Effector memory CD4-positive, alpha-beta T cell (primary cell): ENCODE results near the gene ATP5ME.
A peak's percentile ranks its signal among the peaks of the same experiment; 100 is the strongest.

Source experiments
- DNase-seq, 3 donors: peaks; one replicate each; pipeline ENCODE4 v3.0.0-alpha.2; 2020
- H3K27ac ChIP-seq: 2 replicates; pipeline ENCODE4 v1.7.0; 2013; ENCODE audit warnings: mild to moderate bottlenecking, low read length, moderate library complexity; ENCODE audit not compliant: insufficient read depth, poor library complexity, severe bottlenecking
- H3K27me3 ChIP-seq: replicated peaks from 2 replicates; pipeline ENCODE4 v1.7.0; 2013; ENCODE audit warnings: mild to moderate bottlenecking, low read length; ENCODE audit not compliant: insufficient read depth, control insufficient read depth, poor library complexity, severe bottlenecking
- H3K36me3 ChIP-seq: 2 replicates; pipeline ENCODE4 v1.7.0; 2013; ENCODE audit warnings: mild to moderate bottlenecking, low read length, moderate library complexity; ENCODE audit not compliant: control insufficient read depth, insufficient read depth
- H3K4me1 ChIP-seq: 2 replicates; pipeline ENCODE4 v1.7.0; 2013; ENCODE audit warnings: low read length, mild to moderate bottlenecking; ENCODE audit not compliant: control insufficient read depth, insufficient read depth, poor library complexity, severe bottlenecking
- H3K4me3 ChIP-seq: 2 replicates; pipeline ENCODE4 v1.7.0; 2013; ENCODE audit warnings: low read length, low read depth, mild to moderate bottlenecking; ENCODE audit not compliant: insufficient read depth, poor library complexity, severe bottlenecking
- H3K9me3 ChIP-seq: 2 replicates; pipeline ENCODE4 v1.7.0; 2013; ENCODE audit warnings: mild to moderate bottlenecking, low read length, moderate library complexity; ENCODE audit not compliant: control insufficient read depth
- total RNA-seq, 3 donors: gene quantifications; one replicate each; lab custom pipeline; 2026; lab: John Stamatoyannopoulos, UW

The ATP5ME gene
- total RNA-seq = 19.5 to 29.7 (median 24.4) reads per million in 3 donors

GRCh38 chr4:674172-675035 lies at the start of gene ATP5ME, which contains the start of gene MYL5:
TSS of gene ATP5ME (minus strand) at chr4:674276. CDS start at chr4:674247, 29 bp downstream.
TSS of gene MYL5 (plus strand) at chr4:674542. CDS start at chr4:678027, 3,485 bp downstream.
- peak within 1 kb of the TSS; percentile 97 for H3K4me3 ChIP-seq
- peaks cover 17% of the 10 kb centered on the region for H3K4me1 ChIP-seq

GRCh38 chr4:722851-723360 lies 48.8 kb upstream of the ATP5ME start:
- no peak overlapping the region for H3K27ac ChIP-seq
- DNase-seq = no peak
- no peak overlapping the region for H3K4me3 ChIP-seq
- no peaks in the 10 kb centered on the region for H3K9me3 ChIP-seq
- H3K27me3 ChIP-seq = no peaks in the 10 kb centered on the region
- peaks cover 4% of the 10 kb centered on the region for H3K36me3 ChIP-seq
- H3K4me1 ChIP-seq = no peaks in the 10 kb centered on the region

More at GRCh38 chr4:674172-675035, at the start of gene ATP5ME, which contains the start of gene MYL5:
- peaks cover 11% of the 10 kb centered on the region for H3K36me3 ChIP-seq
- DNase-seq = peak; percentile 96 to 97 (median 97)
- H3K27me3 ChIP-seq = no peaks in the 10 kb centered on the region
- peak within 1 kb of the TSS; percentile 99 for H3K27ac ChIP-seq
- H3K9me3 ChIP-seq = no peaks in the 10 kb centered on the region

- Histone ChIP-seq H3K36me3 (peaks cover 4% of the 10 kb centered on the region), H3K4me1 (no peaks in the 10 kb centered on the region), H3K27me3 (no peaks in the 10 kb centered on the region), H3K27ac (no peak overlapping the region), H3K4me3 (no peak overlapping the region), H3K9me3 (no peaks in the 10 kb centered on the region)
- no peak for DNase-seq
Observed at GRCh38 chr4:722169-722725, 48.2 kb upstream of the ATP5ME start.

GRCh38 chr4:721261-722168 lies 47.4 kb upstream of the ATP5ME start:
- H3K4me3 ChIP-seq = no peak overlapping the region
- no peaks in the 10 kb centered on the region for H3K9me3 ChIP-seq
- no peak for DNase-seq
- H3K36me3 ChIP-seq = peaks cover 4% of the 10 kb centered on the region
- H3K27me3 ChIP-seq = no peaks in the 10 kb centered on the region
- no peaks in the 10 kb centered on the region for H3K4me1 ChIP-seq
- no peak overlapping the region for H3K27ac ChIP-seq

GRCh38 chr4:720111-720860 lies 46.2 kb upstream of the ATP5ME start:
- H3K4me1 ChIP-seq = no peaks in the 10 kb centered on the region
- no peak for DNase-seq
- H3K36me3 ChIP-seq = peaks cover 4% of the 10 kb centered on the region
- H3K4me3 ChIP-seq = no peak overlapping the region
- no peaks in the 10 kb centered on the region for H3K27me3 ChIP-seq
- H3K9me3 ChIP-seq = no peaks in the 10 kb centered on the region
- no peak overlapping the region for H3K27ac ChIP-seq

- H3K27me3 ChIP-seq = no peaks in the 10 kb centered on the region
- H3K4me1 ChIP-seq = no peaks in the 10 kb centered on the region
- no peak overlapping the region for H3K27ac ChIP-seq
- H3K36me3 ChIP-seq = peaks cover 4% of the 10 kb centered on the region
- H3K9me3 ChIP-seq = no peaks in the 10 kb centered on the region
- no peak for DNase-seq
- H3K4me3 ChIP-seq = no peak overlapping the region
Observed at GRCh38 chr4:718460-718859, 44.4 kb upstream of the ATP5ME start.

- no peaks in the 10 kb centered on the region for H3K9me3 ChIP-seq
- H3K36me3 ChIP-seq = no peaks in the 10 kb centered on the region
- no peaks in the 10 kb centered on the region for H3K27me3 ChIP-seq
- no peaks in the 10 kb centered on the region for H3K4me1 ChIP-seq
- H3K27ac ChIP-seq = no peak overlapping the region
- H3K4me3 ChIP-seq = no peak overlapping the region
- no peak for DNase-seq
Observed at GRCh38 chr4:717601-718320, 43.7 kb upstream of the ATP5ME start.

GRCh38 chr4:714087-714486 lies 40.0 kb upstream of the ATP5ME start:
- no peaks in the 10 kb centered on the region for H3K4me1 ChIP-seq
- H3K27me3 ChIP-seq = no peaks in the 10 kb centered on the region
- no peak overlapping the region for H3K4me3 ChIP-seq
- no peak for DNase-seq
- H3K9me3 ChIP-seq = no peaks in the 10 kb centered on the region
- H3K36me3 ChIP-seq = no peaks in the 10 kb centered on the region
- no peak overlapping the region for H3K27ac ChIP-seq
